Measurements from ENCODE around the gene SLC37A4.
"Not testable (repeated sequence)": the region's sequence is repeated elsewhere in the genome, so short reads cannot be mapped to it uniquely, and the experiment has no call there.

The SLC37A4 gene

GRCh38 chr11:119041821-119042514 is 11.3 kb upstream of the SLC37A4 start:
- no peak for DNase-seq

- not testable (repeated sequence) for DNase-seq
These were observed 8.8 kb upstream of the SLC37A4 start for GRCh38 chr11:119039471-119039870.

DNA sequence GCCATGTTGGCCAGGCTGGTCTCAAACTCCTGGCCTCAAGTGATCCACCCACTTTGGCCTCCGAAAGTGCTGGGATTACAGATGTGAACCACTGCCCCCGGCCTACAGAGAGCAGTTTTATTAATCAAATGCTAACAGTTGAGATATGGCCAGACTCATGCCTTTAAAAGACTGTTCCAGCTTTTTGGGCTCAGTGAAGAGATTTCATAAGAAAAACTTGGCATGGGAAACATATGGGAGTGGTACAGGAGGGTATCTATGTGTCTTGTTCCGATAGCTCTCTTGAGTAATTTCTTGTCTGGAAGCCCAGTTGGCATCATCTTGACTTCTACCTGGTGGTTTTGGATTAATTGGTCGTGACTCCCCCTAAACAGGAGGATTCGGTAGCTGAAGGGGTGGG is 8.2 kb upstream of the SLC37A4 start:
- no peak for DNase-seq

DNA sequence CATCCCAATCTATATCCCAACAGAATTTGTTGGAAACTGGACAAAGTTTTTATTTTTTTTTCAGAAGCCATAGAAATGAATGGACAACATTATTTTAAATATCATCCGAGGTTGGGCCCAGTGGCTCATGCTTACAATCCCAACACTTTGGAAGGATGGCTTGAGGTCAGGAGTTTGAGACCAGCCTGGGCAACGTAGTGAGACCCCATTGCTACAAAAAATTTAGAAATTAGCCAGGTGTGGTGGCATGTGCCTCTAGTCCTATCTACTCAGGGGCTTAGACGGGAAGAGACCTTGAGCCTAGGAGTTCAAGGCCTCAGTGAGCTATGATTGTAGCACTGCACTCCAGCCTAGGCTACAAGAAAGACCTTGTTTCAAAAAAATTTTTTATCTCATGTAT is 4.1 kb upstream of the SLC37A4 start:
- DNase-seq = no peak

GRCh38 chr11:119033421-119033820 is 2.7 kb upstream of the SLC37A4 start:
- not testable (repeated sequence) for DNase-seq

DNA sequence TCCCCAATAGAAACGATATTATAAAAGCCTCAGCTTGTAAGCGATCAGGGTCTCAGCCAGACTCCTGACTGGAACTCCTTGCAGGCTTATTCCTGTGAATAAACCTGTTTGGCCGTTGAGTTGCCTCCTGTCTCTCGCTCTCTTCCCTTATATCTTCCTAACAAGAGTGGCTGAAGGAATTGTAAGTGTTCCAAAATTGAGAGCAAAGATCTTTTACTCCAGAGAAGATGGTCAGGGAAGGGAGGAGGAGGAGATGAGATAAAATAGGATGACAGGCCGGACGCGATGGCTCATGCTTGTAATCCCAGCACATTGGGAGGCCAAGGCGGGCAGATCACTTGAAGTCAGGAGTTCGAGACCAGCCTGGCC is 1.2 kb upstream of the SLC37A4 start:
- DNase-seq = no peak

GRCh38 chr11:119030029-119030328 is 698 bp downstream of the SLC37A4 start:
- no peak for DNase-seq

- peak in 1 of 3 experiments; percentile 40 for DNase-seq
These were observed 1.2 kb downstream of the SLC37A4 start for GRCh38 chr11:119029340-119030028.

DNA sequence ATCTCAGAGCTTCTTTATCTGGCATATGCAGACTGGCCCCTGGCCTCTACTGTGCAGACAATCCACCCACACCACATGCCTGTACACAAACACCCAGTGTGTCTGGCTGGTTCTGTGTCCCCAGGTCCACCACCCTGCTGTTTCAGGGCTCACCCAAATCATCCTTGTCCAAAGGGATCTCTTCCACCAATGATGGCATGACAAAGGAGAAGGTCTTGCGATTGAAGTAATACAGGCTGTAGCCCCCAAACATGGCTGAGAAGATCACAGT is 1.7 kb downstream of the SLC37A4 start:
- DNase-seq = no peak

DNA sequence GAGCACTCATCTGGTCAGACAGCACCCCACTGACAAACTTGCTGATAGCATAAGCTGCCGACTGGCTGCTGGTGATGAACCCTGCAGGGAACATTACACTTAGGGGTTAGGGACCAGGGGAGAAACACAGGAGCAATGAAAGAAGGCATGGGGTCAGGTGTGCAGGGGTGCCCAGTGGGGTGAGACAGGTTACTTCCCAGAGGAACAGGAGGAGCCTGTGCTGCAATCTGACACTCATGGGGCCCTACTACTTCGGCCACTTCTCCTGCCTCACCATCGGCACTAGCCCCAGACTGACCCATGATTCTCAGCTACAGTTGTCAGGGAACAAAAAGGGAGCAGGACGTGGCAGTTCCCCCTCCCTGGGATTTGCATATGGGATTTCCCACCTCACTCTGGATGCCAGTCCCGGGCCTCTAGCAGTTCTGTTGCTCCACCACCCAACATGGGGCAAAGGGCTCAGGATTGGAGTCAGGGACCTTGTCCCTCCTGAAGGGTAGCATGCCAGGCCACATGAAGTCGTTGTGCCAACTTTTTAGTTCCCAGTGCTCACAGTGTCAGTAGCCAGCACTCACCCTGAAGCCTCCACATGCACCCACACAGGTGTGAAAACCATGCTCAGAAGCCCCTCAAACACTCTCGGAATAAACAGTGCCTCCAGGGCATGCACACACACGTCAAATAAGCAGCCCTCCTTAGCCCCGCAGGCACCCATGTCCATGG is 2.2 kb downstream of the SLC37A4 start:
- DNase-seq = no peak

DNA sequence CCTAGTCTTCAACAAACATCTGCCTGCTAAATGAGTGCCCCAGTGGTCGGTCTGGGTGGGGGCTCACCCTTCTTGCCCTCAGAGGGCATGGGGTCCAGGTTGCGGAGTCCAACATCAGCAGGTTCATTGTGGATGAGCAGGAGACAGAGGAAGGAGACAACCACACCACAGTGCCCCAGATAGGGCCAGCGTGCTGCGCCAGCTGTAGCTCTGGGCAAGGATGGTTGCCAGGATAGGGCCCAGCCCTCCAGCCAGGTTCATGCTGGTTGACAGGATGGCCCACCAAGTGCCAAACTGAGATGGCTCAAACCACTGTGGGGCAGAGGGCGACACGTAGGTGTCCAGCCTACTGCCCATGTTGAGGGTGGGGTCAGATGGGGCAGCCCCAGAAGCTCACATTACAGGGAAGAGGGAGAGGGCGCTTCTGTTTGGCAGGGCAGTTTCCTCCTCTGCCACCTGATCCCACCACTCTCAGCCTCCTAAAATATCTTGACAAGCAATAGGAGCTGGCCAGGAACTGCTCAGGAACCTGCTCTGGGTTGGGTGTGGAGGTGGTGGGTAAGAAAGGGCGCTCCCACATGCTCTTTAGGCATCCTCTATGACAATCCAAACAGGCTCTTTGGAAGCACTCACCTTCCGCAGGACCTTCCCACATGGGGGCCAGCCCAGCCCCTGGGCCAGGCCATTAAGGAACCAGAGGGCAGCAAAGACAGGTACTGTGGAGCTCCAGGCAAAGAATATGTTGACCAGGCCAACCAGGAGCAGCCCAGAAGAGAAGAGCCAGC is 2.9 kb downstream of the SLC37A4 start:
- DNase-seq = no peak

- no peak for DNase-seq
These were observed 3.7 kb downstream of the SLC37A4 start for GRCh38 chr11:119026970-119027369.

- DNase-seq = no peak
These were observed 4.5 kb downstream of the SLC37A4 start for GRCh38 chr11:119025978-119026766.

DNA sequence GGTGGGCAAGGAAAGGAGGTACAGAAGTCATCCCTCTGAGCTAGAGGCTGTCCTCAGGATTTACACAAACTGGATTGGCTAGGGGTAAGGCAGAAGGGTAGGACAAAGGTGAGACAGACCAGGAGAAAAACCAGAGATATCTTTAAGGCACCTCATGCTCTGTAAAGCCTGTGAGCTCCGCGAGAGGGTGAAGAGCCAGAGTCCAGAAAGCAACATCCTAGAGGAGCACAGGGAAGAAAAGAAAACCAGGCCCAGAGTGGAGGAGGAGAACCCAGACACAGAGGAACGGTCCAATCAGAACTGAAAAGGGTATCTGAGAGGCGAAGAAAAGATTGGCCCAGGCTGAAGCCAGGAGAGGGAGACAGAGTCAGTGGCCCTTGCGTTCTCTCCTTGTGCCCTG is 5.1 kb downstream of the SLC37A4 start:
- no peak for DNase-seq

DNA sequence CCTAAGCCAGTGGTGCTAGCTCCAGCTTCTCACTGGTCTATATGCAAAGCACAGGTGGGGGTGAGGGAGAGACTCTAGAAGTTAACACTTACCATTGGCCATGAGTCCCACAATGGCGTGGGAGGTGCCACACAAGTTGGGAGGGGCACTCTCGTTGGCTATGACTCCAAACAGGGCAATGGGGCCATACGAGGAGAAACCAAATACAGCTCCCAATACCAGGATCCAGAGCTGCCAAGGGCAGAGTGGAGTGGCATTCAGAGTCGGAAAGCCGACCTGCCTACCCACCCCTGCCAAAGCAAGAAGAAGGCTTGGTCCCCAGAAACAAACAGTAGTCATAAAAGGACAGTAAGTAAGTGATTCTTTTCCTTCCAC is 5.6 kb downstream of the SLC37A4 start:
- no peak for DNase-seq

- no peak for DNase-seq
These were observed 6.1 kb downstream of the SLC37A4 start for GRCh38 chr11:119024430-119025098.

DNA sequence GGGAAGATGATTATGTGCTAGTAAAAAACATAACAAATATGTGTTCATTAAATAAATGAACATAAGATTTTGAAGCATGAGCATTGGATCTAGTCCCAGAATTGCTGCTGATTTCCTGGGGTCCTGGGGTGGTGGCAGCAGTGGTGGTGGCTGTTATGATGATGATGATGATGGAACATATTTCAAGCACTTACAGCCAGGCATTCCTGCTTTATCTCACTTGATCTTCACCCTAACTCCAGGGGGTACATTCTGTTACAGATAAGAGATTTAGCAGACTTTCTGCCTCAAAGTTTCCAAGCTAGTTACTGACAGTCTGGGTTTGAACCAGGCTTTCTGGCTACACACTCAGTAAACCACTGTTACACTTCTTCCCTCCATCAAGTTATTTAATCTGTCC is 6.9 kb downstream of the SLC37A4 start:
- no peak for DNase-seq

DNA sequence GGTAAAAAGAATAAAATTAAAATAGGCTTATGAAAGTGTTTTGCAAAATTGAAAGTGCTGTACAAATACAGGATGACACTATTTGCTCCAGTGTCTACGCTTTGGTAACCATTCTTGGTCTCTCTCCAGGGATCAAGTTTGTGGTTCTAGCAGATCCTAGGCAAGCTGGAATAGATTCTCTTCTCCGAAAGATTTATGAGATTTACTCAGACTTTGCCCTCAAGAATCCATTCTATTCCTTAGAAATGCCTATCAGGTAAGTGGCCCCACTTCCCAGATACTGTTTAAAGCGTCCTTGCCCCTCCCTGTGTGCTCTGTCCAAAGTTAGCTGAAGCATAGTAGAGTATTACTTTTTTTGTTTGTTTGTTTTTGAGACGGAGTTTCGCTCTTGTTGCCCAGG is 9.0 kb downstream of the SLC37A4 start:
- no peak for DNase-seq

- no peak for DNase-seq
These were observed 10.7 kb downstream of the SLC37A4 start for GRCh38 chr11:119019996-119020395.

DNA sequence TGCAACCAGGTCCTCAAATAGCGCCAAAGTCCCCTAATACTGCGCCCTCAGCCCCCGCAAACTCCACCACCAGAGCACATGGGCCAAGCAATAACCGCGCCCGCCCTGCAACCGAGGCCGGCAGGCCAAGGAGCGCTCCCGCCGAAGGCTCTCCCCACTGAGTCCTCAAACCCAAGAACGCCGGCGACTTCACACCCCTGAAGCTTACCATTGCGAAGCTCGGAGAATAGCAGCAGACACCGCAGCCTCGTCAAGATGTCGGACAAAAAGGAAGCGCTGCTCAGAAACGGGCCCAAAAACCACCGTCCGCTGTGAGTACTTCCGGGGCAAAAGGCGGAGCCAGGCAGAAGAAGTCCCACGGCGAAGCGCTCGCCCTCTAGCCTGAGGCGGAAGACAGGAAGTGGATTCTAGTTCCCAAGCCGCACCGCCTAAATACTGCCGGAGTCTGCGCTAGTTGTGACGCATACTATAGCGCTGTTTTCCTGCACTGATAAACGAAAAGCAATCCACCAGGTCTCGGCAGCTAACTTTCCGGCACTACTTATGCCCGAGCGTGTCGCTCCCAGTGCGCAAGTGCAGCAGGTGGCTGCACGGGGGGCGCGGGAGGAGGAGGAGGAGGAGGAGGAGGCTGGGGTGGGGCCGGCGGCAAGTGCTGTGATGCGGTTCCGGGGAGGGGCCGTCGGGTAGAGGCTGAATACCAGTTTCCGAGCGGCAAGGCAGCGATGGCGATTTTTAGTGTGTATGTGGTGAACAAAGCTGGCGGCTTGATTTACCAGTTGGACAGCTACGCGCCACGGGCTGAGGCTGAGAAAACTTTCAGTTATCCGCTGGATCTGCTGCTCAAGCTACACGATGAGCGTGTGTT is 12.4 kb downstream of the SLC37A4 start, which contains the start of the genes RPS25 and TRAPPC4:
Gene RPS25, minus strand, starts transcription at position 270 of the 865 bp plus-strand sequence. Its CDS starts 59 bp downstream, at position 211.
Gene TRAPPC4, plus strand, starts transcription at position 693 of the 865 bp plus-strand sequence. Its CDS starts 30 bp downstream, at position 723.
- peak; percentile 96 to 99 (median 98) for DNase-seq

- DNase-seq = not testable (repeated sequence)
These were observed 13.3 kb downstream of the SLC37A4 start for GRCh38 chr11:119017377-119017776.

Measured in NCI-H1417 (cell line).